Measurements from ENCODE around the gene ZNF136. TPM values are rescaled to one million over a fixed set of nuclear protein-coding genes. Genes with fewer than 3 reads are reported as not detected.

ZNF136 gene
- total RNA-seq, 1 experiment from 2014 or later = 5.3 TPM

- H3K27me3 ChIP-seq (ENCODE audit: insufficient read depth, low read depth) = no peaks in the 10 kb centered on the region
- no peaks in the 10 kb centered on the region for H4K20me1 ChIP-seq (ENCODE audit: insufficient read depth)
- H3F3A ChIP-seq (ENCODE audit: insufficient read depth, low read depth) = peaks cover 9% of the 10 kb centered on the region; the same call in 1 of the 2 replicates
- CTCF ChIA-PET = interaction anchor here (0.6 kb wide), 1 partner anchor 12 kb away, joined by 6 read pairs; no protein-coding TSS in a partner anchor
- peak overlapping the region; percentile 91 for H2AFZ ChIP-seq
- H3K4me2 ChIP-seq = peak overlapping the region; percentile 90
- H3K9me2 ChIP-seq (ENCODE audit: insufficient read depth) = no peaks in the 10 kb centered on the region
- no peak for DNase-seq
- TF ChIP-seq EZH2 (IDR thresholded peaks at IDR 0.05; ENCODE audit: low read depth) (no peak), CTCF (conservative IDR thresholded peaks at IDR 0.05) (no peak)
- H3K79me2 ChIP-seq (ENCODE audit: low read depth) = peaks cover 40% of the 10 kb centered on the region
- H3K9me3 ChIP-seq (ENCODE audit: insufficient read depth, low read depth) = no peaks in the 10 kb centered on the region
- POLR2A ChIA-PET (ENCODE audit: unreplicated experiment) = no interaction called here
- no peaks in the 10 kb centered on the region for H3K36me3 ChIP-seq (ENCODE audit: low read depth)
- H3K4me1 ChIP-seq (replicated peaks; ENCODE audit: insufficient read depth) = peaks cover 12% of the 10 kb centered on the region
- peak overlapping the region; percentile 89; the same call in 1 of the 2 replicates for H3K27ac ChIP-seq
- intact Hi-C loops (cut with micrococcal nuclease; ENCODE audit: unreplicated experiment) = no loop called here
- peak overlapping the region; percentile 82 for H3K4me3 ChIP-seq
- BruUV-seq (replicated peaks) = no TSS peak
These were observed 930 bp downstream of the ZNF136 start for GRCh38 chr19:12163826-12164225.

- Histone ChIP-seq H3K4me2 (no peak overlapping the region), H3F3A (ENCODE audit: insufficient read depth, low read depth) (peaks cover 9% of the 10 kb centered on the region; the same call in 1 of the 2 replicates), H2AFZ (no peak overlapping the region), H3K27ac (no peak overlapping the region), H4K20me1 (ENCODE audit: insufficient read depth) (no peaks in the 10 kb centered on the region), H3K9me2 (ENCODE audit: insufficient read depth) (no peaks in the 10 kb centered on the region), H3K27me3 (ENCODE audit: insufficient read depth, low read depth) (no peaks in the 10 kb centered on the region), H3K4me1 (replicated peaks; ENCODE audit: insufficient read depth) (peaks cover 12% of the 10 kb centered on the region), H3K36me3 (ENCODE audit: low read depth) (0 out of 2 replicates have a peak, but pooled peaks cover 4% of the 10 kb centered on the region), H3K79me2 (ENCODE audit: low read depth) (peaks cover 40% of the 10 kb centered on the region), H3K4me3 (no peak overlapping the region), H3K9me3 (ENCODE audit: insufficient read depth, low read depth) (no peaks in the 10 kb centered on the region)
- DNase-seq = no peak
- POLR2A ChIA-PET (ENCODE audit: unreplicated experiment) = no interaction called here
- intact Hi-C loops (cut with micrococcal nuclease; ENCODE audit: unreplicated experiment) = no loop called here
- no peak for TF ChIP-seq CTCF (conservative IDR thresholded peaks at IDR 0.05)
- no peak for TF ChIP-seq EZH2 (IDR thresholded peaks at IDR 0.05; ENCODE audit: low read depth)
- BruUV-seq (replicated peaks) = no TSS peak
- CTCF ChIA-PET = no interaction called here
These were observed 3.7 kb downstream of the ZNF136 start for GRCh38 chr19:12166626-12167025.

- no peaks in the 10 kb centered on the region for H4K20me1 ChIP-seq (ENCODE audit: insufficient read depth)
- H3K4me2 ChIP-seq = no peak overlapping the region
- no peak for TF ChIP-seq CTCF (conservative IDR thresholded peaks at IDR 0.05)
- no peak for TF ChIP-seq EZH2 (IDR thresholded peaks at IDR 0.05; ENCODE audit: low read depth)
- no peak overlapping the region for H3K27ac ChIP-seq
- CTCF ChIA-PET = no interaction called here
- no peaks in the 10 kb centered on the region for H3K9me2 ChIP-seq (ENCODE audit: insufficient read depth)
- no peaks in the 10 kb centered on the region for H3K4me1 ChIP-seq (replicated peaks; ENCODE audit: insufficient read depth)
- H3K9me3 ChIP-seq (ENCODE audit: insufficient read depth, low read depth) = peaks cover 62% of the 10 kb centered on the region
- 0 out of 2 replicates have a peak, but pooled peaks cover 18% of the 10 kb centered on the region for H3K36me3 ChIP-seq (ENCODE audit: low read depth)
- no TSS peak for BruUV-seq (replicated peaks)
- H3K4me3 ChIP-seq = no peak overlapping the region
- DNase-seq = no peak
- POLR2A ChIA-PET (ENCODE audit: unreplicated experiment) = no interaction called here
- intact Hi-C loops (cut with micrococcal nuclease; ENCODE audit: unreplicated experiment) = no loop called here
- H3K27me3 ChIP-seq (ENCODE audit: insufficient read depth, low read depth) = no peaks in the 10 kb centered on the region
- H3F3A ChIP-seq (ENCODE audit: insufficient read depth, low read depth) = no peaks in the 10 kb centered on the region
- H2AFZ ChIP-seq = no peak overlapping the region
- 0 out of 2 replicates have a peak, but pooled peaks cover 4% of the 10 kb centered on the region for H3K79me2 ChIP-seq (ENCODE audit: low read depth)
These were observed 17.5 kb downstream of the ZNF136 start for GRCh38 chr19:12180377-12180776.

Data from PC-9 (cell line).